A549 (cell line): Measurements from ENCODE around the gene AGTRAP.

ENCODE experiments used
- CTCF ChIP-seq: fragments of >200 bp; sonication (Bioruptor Twin); formaldehyde crosslinking; IDR thresholded peaks from 3 replicates; pipeline ENCODE4 v1.5.1; 2016
- HMGXB4 ChIP-seq: fragments of 250-450 bp; sonication (Bioruptor Pico); IDR thresholded peaks from 2 replicates; pipeline ENCODE4 v1.5.0; 2021; ENCODE audit warnings: mild to moderate bottlenecking, moderate library complexity, borderline replicate concordance
- KDM1A ChIP-seq: fragments of 200-600 bp; sonication (generic); IDR thresholded peaks from 2 replicates; pipeline ENCODE4 v1.6.1; 2016; ENCODE audit warnings: low read depth, mild to moderate bottlenecking
- MAX ChIP-seq: IDR thresholded peaks from 2 replicates; pipeline ENCODE4 v1.6.1; 2012
- MAZ ChIP-seq: fragments of 150-350 bp; IDR thresholded peaks from 2 replicates; pipeline ENCODE4 v1.6.1; 2014; ENCODE audit warnings: antibody characterized with exemption, low read depth, low read length, borderline replicate concordance
- POLR2A ChIP-seq: IDR thresholded peaks from 2 replicates; pipeline ENCODE4 v1.6.1; 2012; ENCODE audit warnings: mild to moderate bottlenecking, low read length
- RFX5 ChIP-seq: fragments of 450-650 bp; IDR thresholded peaks from 2 replicates; pipeline ENCODE4 v1.7.1; 2014; ENCODE audit warnings: antibody characterized with exemption, mild to moderate bottlenecking, moderate library complexity
- SMC3 ChIP-seq: fragments of >200 bp; sonication (Bioruptor Twin); formaldehyde crosslinking; IDR thresholded peaks from 3 replicates; pipeline ENCODE4 v1.6.1; 2018; ENCODE audit warnings: inconsistent platforms

GRCh38 chr1:11794446-11795237, 58.7 kb downstream of the AGTRAP start:
- no peak for TF ChIP-seq CTCF
- no peak for TF ChIP-seq RFX5
- no peak for TF ChIP-seq KDM1A
- TF ChIP-seq SMC3, result no peak
- TF ChIP-seq MAZ, result no peak
- no peak for TF ChIP-seq HMGXB4 (CRISPR knock-in tag)
- no peak for TF ChIP-seq MAX
- TF ChIP-seq POLR2A, result no peak
